IMR-90 (cell line): Measurements from ENCODE around the gene NSUN6. TPM values are rescaled to one million over a fixed set of nuclear protein-coding genes. Genes with fewer than 3 reads are reported as not detected.

Experiments
- ATAC-seq: fragments of 200-7000 bp; cut with Tn5 transposase; 2 replicates; pipeline ENCODE4 v1.9.1; 2020; ENCODE audit warnings: low read depth, mild to moderate bottlenecking, moderate library complexity
- BruUV-seq: library from RNA; stranded (reverse); fragments of 400-500 nt; replicated peaks from 2 replicates; lab custom pipeline; 2021; lab: Mats Ljungman, UMichigan
- CTCF ChIA-PET: fragments of 300-600 bp; formaldehyde crosslinking; extraction: SDS; loops from one replicate; lab custom pipeline; 2021; ENCODE audit warnings: antibody characterized with exemption; lab: Yijun Ruan, JAX
- POLR2A ChIA-PET: fragments of 300-600 bp; sonication (Branson Sonifier 250); formaldehyde crosslinking; loops from one replicate; lab custom pipeline; 2022; ENCODE audit warnings: antibody characterized with exemption; ENCODE audit not compliant: unreplicated experiment; lab: Charles Lee
- DNase-seq: peaks from one replicate; pipeline ENCODE4 v3.0.0; 2013
- H2AFZ ChIP-seq: replicated peaks from 2 replicates; pipeline ENCODE3; 2013; ENCODE audit warnings: low read length, mild to moderate bottlenecking; ENCODE audit not compliant: poor library complexity
- H2AK5ac ChIP-seq: 2 replicates; pipeline ENCODE4 v1.6.1; 2013; ENCODE audit warnings: low read depth, low read length, inconsistent platforms
- H2AK9ac ChIP-seq: replicated peaks from 2 replicates; pipeline ENCODE3; 2013; ENCODE audit warnings: mild to moderate bottlenecking, low read depth, low read length, moderate library complexity; ENCODE audit not compliant: poor library complexity
- H2BK120ac ChIP-seq: 2 replicates; pipeline ENCODE4 v1.6.1; 2013; ENCODE audit warnings: low read depth, low read length, inconsistent platforms
- H2BK15ac ChIP-seq: 3 replicates; pipeline ENCODE4 v1.6.1; 2013; ENCODE audit warnings: low read depth, low read length, inconsistent platforms
- H2BK20ac ChIP-seq: 2 replicates; pipeline ENCODE4 v1.6.1; 2013; ENCODE audit warnings: low read depth, mild to moderate bottlenecking, inconsistent platforms, low read length, moderate library complexity
- H2BK5ac ChIP-seq: 2 replicates; pipeline ENCODE4 v1.6.1; 2013; ENCODE audit warnings: mild to moderate bottlenecking, low read depth, low read length, inconsistent platforms; ENCODE audit not compliant: poor library complexity, severe bottlenecking
- H3K14ac ChIP-seq: replicated peaks from 2 replicates; pipeline ENCODE4 v1.6.1; 2013; ENCODE audit warnings: low read depth, low read length, inconsistent platforms
- H3K18ac ChIP-seq: 2 replicates; pipeline ENCODE4 v1.6.1; 2013; ENCODE audit warnings: low read depth, low read length, control low read depth
- H3K23ac ChIP-seq: 2 replicates; pipeline ENCODE4 v1.6.1; 2013; ENCODE audit warnings: low read depth, low read length, inconsistent platforms
- H3K27ac ChIP-seq: 2 replicates; pipeline ENCODE4 v1.5.1; 2013; ENCODE audit warnings: mild to moderate bottlenecking, control low read depth, low read length; ENCODE audit not compliant: insufficient read depth
- H3K27me3 ChIP-seq: 2 replicates; pipeline ENCODE4 v1.6.1; 2013; ENCODE audit warnings: low read length; ENCODE audit not compliant: control insufficient read depth, insufficient read depth
- H3K36me3 ChIP-seq: 2 replicates; pipeline ENCODE4 v1.6.1; 2013; ENCODE audit warnings: low read length, mixed read lengths; ENCODE audit not compliant: control insufficient read depth, insufficient read depth
- H3K4ac ChIP-seq: 2 replicates; pipeline ENCODE4 v1.6.1; 2013; ENCODE audit warnings: low read depth, low read length, inconsistent platforms
- H3K4me1 ChIP-seq: 2 replicates; pipeline ENCODE4 v1.6.1; 2013; ENCODE audit warnings: low read length, mixed read lengths; ENCODE audit not compliant: control insufficient read depth, insufficient read depth
- H3K4me2 ChIP-seq: 2 replicates; pipeline ENCODE4 v1.6.1; 2013; ENCODE audit warnings: low read depth, mild to moderate bottlenecking, control low read depth, low read length, moderate library complexity
- H3K4me3 ChIP-seq: 2 replicates; pipeline ENCODE4 v1.5.1; 2013; ENCODE audit warnings: low read depth, mild to moderate bottlenecking, control low read depth, low read length, moderate library complexity; ENCODE audit not compliant: insufficient read depth
- H3K56ac ChIP-seq: 2 replicates; pipeline ENCODE4 v1.6.1; 2013; ENCODE audit warnings: low read length, inconsistent platforms; ENCODE audit not compliant: insufficient read depth; ENCODE audit errors: extremely low read depth
- H3K79me1 ChIP-seq, 2 experiments: 2 replicates each; pipeline ENCODE4 v1.6.1; 2013; ENCODE audit warnings: low read length in 2 of 2, inconsistent platforms in 1 of 2, low read depth in 1 of 2
- H3K9ac ChIP-seq: 2 replicates; pipeline ENCODE4 v1.6.1; 2013; ENCODE audit warnings: low read depth, low read length, control low read depth
- H3K9me1 ChIP-seq: 2 replicates; pipeline ENCODE4 v1.6.1; 2013; ENCODE audit warnings: low read length, inconsistent platforms; ENCODE audit not compliant: insufficient read depth
- H3K9me3 ChIP-seq: 2 replicates; pipeline ENCODE4 v1.6.1; 2013; ENCODE audit warnings: low read length; ENCODE audit not compliant: control insufficient read depth, insufficient read depth
- H4K20me1 ChIP-seq: 2 replicates; pipeline ENCODE4 v1.6.1; 2013; ENCODE audit warnings: low read length, inconsistent platforms; ENCODE audit not compliant: insufficient read depth
- H4K5ac ChIP-seq: 2 replicates; pipeline ENCODE4 v1.6.1; 2013; ENCODE audit warnings: mild to moderate bottlenecking, low read depth, low read length, control low read depth
- H4K8ac ChIP-seq, 2 experiments: 2 replicates each; pipeline ENCODE4 v1.6.1; 2013; ENCODE audit warnings: low read depth in 2 of 2, low read length in 2 of 2, control low read depth in 1 of 2, inconsistent platforms in 1 of 2
- H4K91ac ChIP-seq: 2 replicates; pipeline ENCODE4 v1.6.1; 2013; ENCODE audit warnings: low read depth, low read length, inconsistent platforms; ENCODE audit not compliant: insufficient read depth
- BHLHE40 ChIP-seq: fragments of 150-350 bp; IDR thresholded peaks from 2 replicates; pipeline ENCODE4 v1.6.1; 2016; ENCODE audit warnings: mild to moderate bottlenecking, low read depth, low read length
- CEBPB ChIP-seq: IDR thresholded peaks from 2 replicates; pipeline ENCODE4 v1.6.1; 2012; ENCODE audit warnings: low read depth, low read length, improper control_type of control experiment
- ELK1 ChIP-seq: fragments of 150-350 bp; IDR thresholded peaks from 2 replicates; pipeline ENCODE4 v1.6.1; 2016; ENCODE audit warnings: low read depth, mild to moderate bottlenecking, low read length, moderate library complexity, borderline replicate concordance
- FOS ChIP-seq: fragments of 150-350 bp; IDR thresholded peaks from 2 replicates; pipeline ENCODE4 v1.6.1; 2016; ENCODE audit warnings: low read depth, low read length
- MAFK ChIP-seq: IDR thresholded peaks from 2 replicates; pipeline ENCODE4 v1.6.1; 2012; ENCODE audit warnings: low read depth, low read length, improper control_type of control experiment
- MAZ ChIP-seq: IDR thresholded peaks from 2 replicates; pipeline ENCODE4 v1.6.1; 2012; ENCODE audit warnings: low read depth, mild to moderate bottlenecking, low read length, improper control_type of control experiment, moderate library complexity, borderline replicate concordance
- MXI1 ChIP-seq: IDR thresholded peaks from 2 replicates; pipeline ENCODE4 v1.6.1; 2012; ENCODE audit warnings: low read depth, mild to moderate bottlenecking, low read length, moderate library complexity, borderline replicate concordance
- POLR2A ChIP-seq: IDR thresholded peaks from 2 replicates; pipeline ENCODE4 v1.6.1; 2012; ENCODE audit warnings: mild to moderate bottlenecking, low read depth, low read length
- RCOR1 ChIP-seq: IDR thresholded peaks from 2 replicates; pipeline ENCODE4 v1.6.1; 2012; ENCODE audit warnings: mild to moderate bottlenecking, low read length, improper control_type of control experiment; ENCODE audit not compliant: insufficient replicate concordance
- RFX5 ChIP-seq: IDR thresholded peaks from 2 replicates; pipeline ENCODE4 v1.8.0; 2012; ENCODE audit warnings: low read depth, mild to moderate bottlenecking, low read length, moderate library complexity
- SMC3 ChIP-seq: fragments of 150-350 bp; IDR thresholded peaks from 2 replicates; pipeline ENCODE4 v1.6.1; 2016; ENCODE audit warnings: low read depth, mild to moderate bottlenecking, antibody characterized with exemption, low read length, moderate library complexity
- WGBS, 2 experiments: methylation state at CpG; one replicate each; pipeline versions ENCODE4 v1.1.5 to v1.1.7; 2013; ENCODE audit warnings: missing lambda C conversion rate in 2 of 2; ENCODE audit not compliant: insufficient read length in 1 of 2; ENCODE audit errors: extremely low coverage in 2 of 2; 5-methylcytosine and 5-hydroxymethylcytosine counted together
- dilution Hi-C: fragments of 300-500 bp; cut with HindIII; formaldehyde crosslinking; loops from one replicate; pipeline ENCODE4 v1.14.3; 2018; ENCODE audit warnings: low sequenced_read_pairs; ENCODE audit not compliant: unreplicated experiment
- in situ Hi-C: fragments of 300-500 bp; cut with MboI; formaldehyde crosslinking; loops from 3 replicates; pipeline ENCODE4 v1.14.3; 2019; ENCODE audit warnings: low sequenced_read_pairs, inconsistent platforms, mixed read lengths
- intact Hi-C: fragments of 100-400 bp; cut with micrococcal nuclease; formaldehyde crosslinking; loops from 2 replicates; pipeline ENCODE4 v1.10.0; 2022
- polyA plus RNA-seq, 3 experiments: library from polyadenylated mRNA; depleted of rRNA; stranded (reverse); fragments of >200 nt; gene quantifications; 2 replicates each; pipeline ENCODE4 v1.2.3, GENCODE V29; 2012; ENCODE audit warnings: low replicate concordance in 1 of 3
- total RNA-seq: library from RNA; depleted of rRNA; stranded (reverse); fragments of >200 nt; gene quantifications from 2 replicates; pipeline ENCODE4 v1.2.3, GENCODE V29; 2012
- TF ChIP-seq, protein P1 (sequence below): fragments of 150-350 bp; IDR thresholded peaks from 2 replicates; pipeline ENCODE4 v1.6.1; 2017; ENCODE audit warnings: mild to moderate bottlenecking, antibody characterized with exemption, low read length, low read depth
- TF ChIP-seq, protein P2 (sequence below): conservative IDR thresholded peaks from 2 replicates; pipeline ENCODE4 v1.5.1; 2012; ENCODE audit warnings: mild to moderate bottlenecking, low read depth, low read length, improper control_type of control experiment

Gene NSUN6
- total and polyA plus RNA-seq, 2 of the 4 experiments (the other 2 are of a cell fraction) = 4.6 to 11.5 TPM

DNA sequence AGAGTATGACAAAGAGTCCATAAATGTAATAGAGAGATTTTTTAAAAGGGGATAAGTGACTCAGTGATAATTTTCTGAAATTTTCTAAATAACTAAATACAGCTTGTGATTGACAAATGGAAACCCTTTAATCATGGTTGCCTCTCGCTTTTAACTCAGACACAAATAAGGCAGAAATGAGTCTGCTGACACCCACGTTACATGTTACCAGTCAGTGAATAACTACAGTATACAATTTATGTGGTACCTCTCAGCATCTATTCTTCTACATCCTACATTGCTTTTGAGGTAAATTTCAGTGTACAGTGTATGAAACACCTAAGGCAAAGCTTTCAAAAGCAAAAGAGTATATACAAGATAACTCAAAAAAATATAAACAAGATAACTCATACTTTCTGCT is 4.2 kb downstream of the NSUN6 start:
- BruUV-seq = no TSS peak
- Histone ChIP-seq H2BK20ac (no peak overlapping the region), H2BK5ac (no peak overlapping the region), H4K91ac (no peak overlapping the region), H3K4me1 (no peaks in the 10 kb centered on the region), H4K5ac (no peak overlapping the region), H2AK5ac (no peak overlapping the region), H3K27ac (no peak overlapping the region), H2BK120ac (no peak overlapping the region), H2BK15ac (no peak overlapping the region), H3K27me3 (no peaks in the 10 kb centered on the region), H3K4me3 (no peak overlapping the region), H3K14ac (no peak overlapping the region), H3K9ac (no peak overlapping the region), H3K9me3 (no peaks in the 10 kb centered on the region), H3K4me2 (no peak overlapping the region), H3K56ac (no peak overlapping the region), H3K23ac (no peak overlapping the region), H2AK9ac (no peak overlapping the region), H2AFZ (no peak overlapping the region), H3K36me3 (no peaks in the 10 kb centered on the region), H3K79me1 (peaks cover 13 to 24% of the 10 kb centered on the region in 2 experiments), H4K8ac (no peak overlapping the region), H4K20me1 (no peaks in the 10 kb centered on the region), H3K4ac (no peak overlapping the region), H3K18ac (no peak overlapping the region), H3K9me1 (no peaks in the 10 kb centered on the region)
- WGBS, 2 experiments = no CpG with 5 or more reads among the region's 2 CpGs
- intact Hi-C loops = no loop called here
- dilution Hi-C loops = no loop called here
- ChIA-PET POLR2A (no interaction called here), CTCF (interaction anchor here (0.6 kb wide), 1 partner anchor 416 kb away, joined by 3 read pairs; no protein-coding TSS in a partner anchor)
- in situ Hi-C loops = no loop called here
- ATAC-seq (no peak), DNase-seq (no peak)
- TF ChIP-seq MAFK (no peak), MXI1 (no peak), MAZ (no peak), CEBPB (no peak), BHLHE40 (no peak), POLR2A (no peak), SMC3 (no peak), RCOR1 (no peak), RFX5 (no peak), ELK1 (no peak), FOS (no peak)
- TF ChIP-seq, protein P1, sequence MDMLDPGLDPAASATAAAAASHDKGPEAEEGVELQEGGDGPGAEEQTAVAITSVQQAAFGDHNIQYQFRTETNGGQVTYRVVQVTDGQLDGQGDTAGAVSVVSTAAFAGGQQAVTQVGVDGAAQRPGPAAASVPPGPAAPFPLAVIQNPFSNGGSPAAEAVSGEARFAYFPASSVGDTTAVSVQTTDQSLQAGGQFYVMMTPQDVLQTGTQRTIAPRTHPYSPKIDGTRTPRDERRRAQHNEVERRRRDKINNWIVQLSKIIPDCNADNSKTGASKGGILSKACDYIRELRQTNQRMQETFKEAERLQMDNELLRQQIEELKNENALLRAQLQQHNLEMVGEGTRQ = no peak
- TF ChIP-seq, protein P2, sequence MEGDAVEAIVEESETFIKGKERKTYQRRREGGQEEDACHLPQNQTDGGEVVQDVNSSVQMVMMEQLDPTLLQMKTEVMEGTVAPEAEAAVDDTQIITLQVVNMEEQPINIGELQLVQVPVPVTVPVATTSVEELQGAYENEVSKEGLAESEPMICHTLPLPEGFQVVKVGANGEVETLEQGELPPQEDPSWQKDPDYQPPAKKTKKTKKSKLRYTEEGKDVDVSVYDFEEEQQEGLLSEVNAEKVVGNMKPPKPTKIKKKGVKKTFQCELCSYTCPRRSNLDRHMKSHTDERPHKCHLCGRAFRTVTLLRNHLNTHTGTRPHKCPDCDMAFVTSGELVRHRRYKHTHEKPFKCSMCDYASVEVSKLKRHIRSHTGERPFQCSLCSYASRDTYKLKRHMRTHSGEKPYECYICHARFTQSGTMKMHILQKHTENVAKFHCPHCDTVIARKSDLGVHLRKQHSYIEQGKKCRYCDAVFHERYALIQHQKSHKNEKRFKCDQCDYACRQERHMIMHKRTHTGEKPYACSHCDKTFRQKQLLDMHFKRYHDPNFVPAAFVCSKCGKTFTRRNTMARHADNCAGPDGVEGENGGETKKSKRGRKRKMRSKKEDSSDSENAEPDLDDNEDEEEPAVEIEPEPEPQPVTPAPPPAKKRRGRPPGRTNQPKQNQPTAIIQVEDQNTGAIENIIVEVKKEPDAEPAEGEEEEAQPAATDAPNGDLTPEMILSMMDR = no peak
